ENCODE data around the gene CACNA2D3. TPM values are rescaled to one million over a fixed set of nuclear protein-coding genes. Genes with fewer than 3 reads are reported as not detected.

Gene CACNA2D3
- total RNA-seq, 6 experiments from 2014 or later: 0.14 to 0.23 (median 0.19) TPM; not detected in 2

DNA sequence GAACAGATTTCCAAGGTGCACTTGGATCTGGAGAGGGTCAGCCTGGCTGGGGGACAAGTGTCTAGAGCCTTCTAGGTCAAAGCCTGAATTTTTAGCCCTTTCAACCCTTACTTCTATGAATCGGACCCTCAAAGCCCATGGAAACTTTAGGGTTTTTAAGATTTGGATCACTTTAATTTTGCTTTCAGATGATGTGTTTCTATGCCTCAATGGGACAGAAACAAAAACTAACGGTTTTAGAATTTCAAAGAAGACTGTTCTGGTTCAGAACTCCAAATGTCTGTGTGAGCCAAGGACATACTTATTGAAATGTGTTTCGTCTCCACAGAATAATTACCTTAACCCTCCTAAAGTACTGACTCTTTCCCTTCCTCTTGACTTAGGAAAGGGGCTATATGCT lies 538.8 kb downstream of the CACNA2D3 start:
- H3K4me1 Mint-ChIP-seq (ENCODE audit: low read depth): no peaks in the 10 kb centered on the region
- peaks cover 38% of the 10 kb centered on the region for H3K9me3 Mint-ChIP-seq
- no peaks in the 10 kb centered on the region; the same call in none of the 2 replicates for H3K27me3 Mint-ChIP-seq (ENCODE audit: insufficient read depth)
- no peak overlapping the region for H3K4me3 Mint-ChIP-seq
- DNase-seq: no peak
- H3K36me3 Mint-ChIP-seq (ENCODE audit: low read depth): no peaks in the 10 kb centered on the region
- TF ChIP-seq, protein P1, sequence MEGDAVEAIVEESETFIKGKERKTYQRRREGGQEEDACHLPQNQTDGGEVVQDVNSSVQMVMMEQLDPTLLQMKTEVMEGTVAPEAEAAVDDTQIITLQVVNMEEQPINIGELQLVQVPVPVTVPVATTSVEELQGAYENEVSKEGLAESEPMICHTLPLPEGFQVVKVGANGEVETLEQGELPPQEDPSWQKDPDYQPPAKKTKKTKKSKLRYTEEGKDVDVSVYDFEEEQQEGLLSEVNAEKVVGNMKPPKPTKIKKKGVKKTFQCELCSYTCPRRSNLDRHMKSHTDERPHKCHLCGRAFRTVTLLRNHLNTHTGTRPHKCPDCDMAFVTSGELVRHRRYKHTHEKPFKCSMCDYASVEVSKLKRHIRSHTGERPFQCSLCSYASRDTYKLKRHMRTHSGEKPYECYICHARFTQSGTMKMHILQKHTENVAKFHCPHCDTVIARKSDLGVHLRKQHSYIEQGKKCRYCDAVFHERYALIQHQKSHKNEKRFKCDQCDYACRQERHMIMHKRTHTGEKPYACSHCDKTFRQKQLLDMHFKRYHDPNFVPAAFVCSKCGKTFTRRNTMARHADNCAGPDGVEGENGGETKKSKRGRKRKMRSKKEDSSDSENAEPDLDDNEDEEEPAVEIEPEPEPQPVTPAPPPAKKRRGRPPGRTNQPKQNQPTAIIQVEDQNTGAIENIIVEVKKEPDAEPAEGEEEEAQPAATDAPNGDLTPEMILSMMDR (IDR thresholded peaks at IDR 0.05): no peak
- no peak overlapping the region for H3K27ac Mint-ChIP-seq

DNA sequence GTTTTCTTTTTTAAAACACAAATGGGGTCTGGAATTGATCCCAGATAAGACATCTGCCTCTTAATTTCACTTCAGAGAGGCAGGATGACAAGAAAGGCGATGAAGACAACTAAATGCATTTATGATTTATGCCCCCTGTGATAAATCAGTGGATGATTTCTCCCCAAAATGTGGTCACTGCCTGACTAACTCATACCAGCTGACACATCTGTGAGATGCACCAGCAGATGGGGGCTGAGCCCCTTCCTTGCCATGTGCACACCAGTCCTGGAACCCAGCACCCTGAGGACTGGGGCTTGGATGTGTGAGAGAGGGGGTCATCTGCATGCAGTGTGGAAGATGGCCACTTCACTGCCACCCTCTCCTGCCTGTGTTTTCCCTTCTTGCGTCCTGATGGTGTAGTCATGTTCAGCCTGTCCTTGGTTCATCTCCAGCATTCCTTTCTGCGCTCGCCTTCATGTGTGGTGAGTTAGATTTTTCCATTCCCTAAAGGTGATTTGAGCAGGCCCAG lies 541.2 kb downstream of the CACNA2D3 start:
- Mint-ChIP-seq H3K27ac (no peak overlapping the region), H3K9me3 (peaks cover 43% of the 10 kb centered on the region)

DNA sequence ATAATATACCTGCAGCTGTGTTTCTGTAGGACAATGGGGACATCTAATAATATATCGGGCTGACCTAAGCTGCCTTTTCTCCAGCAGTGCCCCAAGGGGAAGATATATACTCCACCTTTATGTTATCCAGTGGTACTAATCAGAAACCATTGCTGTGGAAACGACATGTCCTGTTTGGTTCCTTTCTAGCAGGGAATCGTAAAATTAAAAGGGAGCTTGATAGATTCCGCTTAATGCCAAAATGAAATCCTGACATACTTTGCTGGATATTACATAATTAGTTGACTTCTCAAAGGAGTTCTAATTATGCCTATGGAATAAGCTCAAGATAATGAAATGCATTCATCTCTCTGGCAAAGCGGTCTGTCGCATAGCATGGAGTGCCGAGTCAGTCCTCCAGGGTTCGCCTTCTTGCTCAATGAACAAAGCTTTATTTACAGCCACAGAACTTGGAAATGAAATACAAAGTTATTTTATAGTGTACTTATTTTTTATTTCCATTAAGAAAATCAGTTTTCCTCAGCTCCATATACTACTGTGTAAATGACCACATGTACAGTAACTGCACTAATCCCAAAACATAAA lies 542.8 kb downstream of the CACNA2D3 start:
- peaks cover 44% of the 10 kb centered on the region for H3K9me3 Mint-ChIP-seq
- H3K27me3 Mint-ChIP-seq (ENCODE audit: insufficient read depth): no peaks in the 10 kb centered on the region; the same call in none of the 2 replicates
- DNase-seq: no peak
- no peaks in the 10 kb centered on the region for H3K36me3 Mint-ChIP-seq (ENCODE audit: low read depth)
- no peak overlapping the region for H3K27ac Mint-ChIP-seq
- no peaks in the 10 kb centered on the region for H3K4me1 Mint-ChIP-seq (ENCODE audit: low read depth)
- no peak overlapping the region for H3K4me3 Mint-ChIP-seq
- TF ChIP-seq, protein P1 (IDR thresholded peaks at IDR 0.05): no peak

More for the DNA sequence above, 541.2 kb downstream of the CACNA2D3 start:
- no peak overlapping the region for H3K4me3 Mint-ChIP-seq
- TF ChIP-seq, protein P1 (IDR thresholded peaks at IDR 0.05): no peak
- H3K27me3 Mint-ChIP-seq (ENCODE audit: insufficient read depth): no peaks in the 10 kb centered on the region; the same call in none of the 2 replicates
- no peaks in the 10 kb centered on the region for H3K36me3 Mint-ChIP-seq (ENCODE audit: low read depth)
- no peak for DNase-seq
- no peaks in the 10 kb centered on the region for H3K4me1 Mint-ChIP-seq (ENCODE audit: low read depth)

DNA sequence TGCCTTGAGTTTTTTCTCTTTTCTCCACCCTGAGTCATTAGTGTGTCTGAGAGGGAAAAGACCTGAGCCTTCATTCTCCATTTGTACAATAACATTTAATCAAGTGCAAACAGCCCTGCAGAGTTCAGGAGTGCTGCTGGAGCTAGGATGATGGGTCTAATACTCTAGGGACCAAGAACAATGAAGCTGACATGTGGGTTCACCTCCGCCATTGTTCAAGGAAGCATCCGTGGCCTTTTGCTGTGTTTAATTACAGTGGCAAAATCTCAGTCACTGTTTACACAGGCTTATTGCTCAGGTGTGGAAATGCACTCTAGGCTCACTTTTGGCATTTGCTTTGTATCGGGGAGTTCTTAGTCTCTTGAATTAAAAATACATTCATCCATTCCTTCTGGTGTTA lies 545.9 kb downstream of the CACNA2D3 start:
- Mint-ChIP-seq H3K27me3 (ENCODE audit: insufficient read depth) (no peaks in the 10 kb centered on the region; the same call in none of the 2 replicates), H3K36me3 (ENCODE audit: low read depth) (no peaks in the 10 kb centered on the region), H3K4me3 (no peak overlapping the region), H3K9me3 (peaks cover 42% of the 10 kb centered on the region), H3K4me1 (ENCODE audit: low read depth) (no peaks in the 10 kb centered on the region), H3K27ac (no peak overlapping the region)
- DNase-seq: no peak
- TF ChIP-seq, protein P1 (IDR thresholded peaks at IDR 0.05): no peak

DNA sequence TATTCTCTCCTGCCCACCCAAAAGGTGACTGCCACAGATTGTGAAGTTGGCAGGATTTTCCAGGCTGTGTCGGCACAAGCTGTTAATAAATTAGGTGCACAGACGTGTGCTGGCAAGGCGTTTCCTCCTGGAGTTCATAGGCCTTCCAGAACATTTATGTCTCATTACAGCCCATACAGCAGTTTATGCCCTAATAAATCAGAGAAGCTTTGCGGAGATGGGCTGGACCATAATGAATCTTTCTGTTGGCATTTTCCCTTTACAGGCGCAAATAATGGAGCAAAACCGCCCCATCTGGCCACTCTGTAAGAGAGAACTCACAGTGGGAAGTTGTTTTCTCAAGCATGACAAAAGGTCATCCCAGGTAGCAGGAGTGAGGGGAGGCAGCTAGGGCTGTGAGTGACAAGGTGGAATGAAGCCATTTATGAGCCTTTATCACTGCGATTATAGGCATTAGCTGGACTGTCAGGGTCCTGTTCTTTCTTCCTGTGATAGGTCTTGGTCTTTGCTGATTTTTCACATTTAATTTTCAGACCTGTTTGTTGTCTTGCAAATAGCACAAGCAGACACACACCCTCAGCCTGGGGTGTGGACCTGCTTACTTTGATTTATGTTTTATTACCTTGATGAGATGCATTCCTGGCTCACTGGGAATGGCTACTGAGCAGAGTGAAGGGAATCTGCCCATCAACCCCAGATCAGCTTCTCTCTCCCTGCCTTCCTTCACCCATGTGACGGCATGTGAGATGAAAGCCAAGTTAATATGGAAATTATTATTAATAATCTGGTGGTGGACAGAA lies 548.0 kb downstream of the CACNA2D3 start:
- no peak overlapping the region for H3K27ac Mint-ChIP-seq
- H3K9me3 Mint-ChIP-seq: peaks cover 61% of the 10 kb centered on the region
- H3K4me3 Mint-ChIP-seq: no peak overlapping the region

More for the DNA sequence above, 548.0 kb downstream of the CACNA2D3 start:
- Mint-ChIP-seq H3K36me3 (ENCODE audit: low read depth) (no peaks in the 10 kb centered on the region), H3K4me1 (ENCODE audit: low read depth) (no peaks in the 10 kb centered on the region), H3K27me3 (ENCODE audit: insufficient read depth) (no peaks in the 10 kb centered on the region; the same call in 1 of the 2 replicates)
- no peak for DNase-seq
- TF ChIP-seq, protein P1 (IDR thresholded peaks at IDR 0.05): no peak
